ENCODE data around the gene DPYD. TPM values are rescaled to one million over a fixed set of nuclear protein-coding genes. Genes with fewer than 3 reads are reported as not detected.

DPYD gene
- total and polyA plus RNA-seq, 4 donors, result 16.2 to 51.3 (median 29.1) TPM

DNA sequence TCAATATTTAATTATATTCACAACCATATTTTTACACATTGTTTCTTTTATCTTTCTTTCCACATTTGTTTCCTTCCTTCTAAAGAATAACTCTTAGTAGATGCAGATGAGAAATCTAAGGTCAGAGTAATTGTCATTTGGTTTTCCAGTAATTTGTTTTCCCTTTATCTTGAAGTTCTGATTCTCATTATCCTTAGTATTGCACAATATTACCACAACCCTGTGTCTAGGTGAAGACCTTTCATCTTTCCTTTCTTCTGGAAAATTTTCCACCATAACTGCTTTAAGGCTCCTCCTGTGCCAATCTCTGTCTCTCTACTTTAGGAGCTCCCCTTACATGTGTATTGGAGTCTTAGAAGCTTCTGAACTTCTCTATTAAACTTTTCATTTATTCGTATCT is 209.0 kb downstream of the DPYD start:
- Histone ChIP-seq H3K4me3 (ENCODE audit: low read length in 2 of 2) (no peak overlapping the region), H3K9me3 (ENCODE audit: control insufficient read depth, low read length) (no peaks in the 10 kb centered on the region), H3K27me3 (ENCODE audit: control insufficient read depth in 1 of 2, insufficient read depth in 2 of 2, low read length in 1 of 2) (no peaks in the 10 kb centered on the region), H3K4me1 (ENCODE audit: control insufficient read depth in 1 of 2, insufficient read depth in 2 of 2, low read length in 2 of 2) (no peaks in the 10 kb centered on the region), H3K27ac (ENCODE audit: low read depth in 1 of 2, low read length in 2 of 2) (no peak overlapping the region), H3K36me3 (ENCODE audit: control insufficient read depth in 1 of 2, insufficient read depth in 2 of 2, low read length in 1 of 2) (no peaks in the 10 kb centered on the region)
- 95 to 98% methylated on average over 1 of the region's 1 CpG for whole genome bisulfite sequencing, 2 donors
- DNase-seq (no peak), ATAC-seq (ENCODE audit: low FRiP score) (no peak)
- intact Hi-C loops (cut with DNase I), result no loop called here

DNA sequence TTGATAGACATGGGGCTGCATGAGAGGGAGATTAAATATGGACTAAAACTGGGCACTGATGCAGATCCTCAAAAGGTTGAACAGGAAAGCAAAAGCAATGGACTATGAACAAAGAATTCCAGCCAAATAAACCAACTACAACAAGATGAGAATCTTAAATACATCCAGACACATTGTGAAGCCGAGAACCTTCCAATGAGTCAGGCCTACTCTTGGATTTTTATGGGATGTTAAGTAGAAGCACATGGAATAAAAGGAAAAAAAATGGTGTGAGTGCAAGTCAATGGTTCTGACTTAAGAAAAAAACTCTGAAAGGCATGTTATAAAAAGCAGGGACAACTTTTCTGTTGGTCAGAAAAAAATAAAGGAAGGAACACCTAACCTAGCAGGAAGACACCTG is 227.2 kb downstream of the DPYD start:
- no peaks in the 10 kb centered on the region for H3K27me3 ChIP-seq (ENCODE audit: control insufficient read depth in 1 of 2, insufficient read depth in 2 of 2, low read length in 1 of 2)
- H3K27ac ChIP-seq (ENCODE audit: low read depth in 1 of 2, low read length in 2 of 2), result no peak overlapping the region
- H3K9me3 ChIP-seq (ENCODE audit: control insufficient read depth, low read length), result no peaks in the 10 kb centered on the region
- no peaks in the 10 kb centered on the region for H3K4me1 ChIP-seq (ENCODE audit: control insufficient read depth in 1 of 2, insufficient read depth in 2 of 2, low read length in 2 of 2)
- H3K36me3 ChIP-seq (ENCODE audit: control insufficient read depth in 1 of 2, insufficient read depth in 2 of 2, low read length in 1 of 2), result no peaks in the 10 kb centered on the region
- no peak for DNase-seq
- WGBS, 2 donors, result 83 to 90% methylated on average over 1 of the region's 1 CpG
- H3K4me3 ChIP-seq (ENCODE audit: low read length in 2 of 2), result no peak overlapping the region
- ATAC-seq (ENCODE audit: low FRiP score), result no peak
- intact Hi-C loops (cut with DNase I), result no loop called here

DNA sequence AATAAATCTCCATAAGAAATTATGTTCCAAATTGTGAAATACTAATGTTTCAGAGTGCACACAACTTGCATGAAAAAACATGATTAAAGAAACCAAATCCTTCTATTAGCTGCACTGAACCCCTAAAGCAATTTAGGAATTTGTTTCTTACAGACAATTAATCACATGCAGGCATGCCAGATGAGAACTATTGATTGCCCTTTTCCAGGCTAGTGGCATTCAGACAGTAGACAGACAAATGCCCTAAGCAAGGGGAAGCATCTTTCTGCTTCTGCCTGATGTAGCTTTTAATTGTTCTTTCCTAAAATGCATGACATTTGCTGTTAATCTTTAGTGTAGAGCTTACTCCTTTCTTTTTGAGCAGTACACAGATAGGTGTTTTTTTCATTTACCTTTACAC is 229.5 kb downstream of the DPYD start:
- no peaks in the 10 kb centered on the region for H3K36me3 ChIP-seq (ENCODE audit: control insufficient read depth in 1 of 2, insufficient read depth in 2 of 2, low read length in 1 of 2)
- ATAC-seq (ENCODE audit: low FRiP score), result no peak
- no peaks in the 10 kb centered on the region for H3K4me1 ChIP-seq (ENCODE audit: control insufficient read depth in 1 of 2, insufficient read depth in 2 of 2, low read length in 2 of 2)
- no peak for DNase-seq
- H3K4me3 ChIP-seq (ENCODE audit: low read length in 2 of 2), result no peak overlapping the region
- no peak overlapping the region for H3K27ac ChIP-seq (ENCODE audit: low read depth in 1 of 2, low read length in 2 of 2)
- H3K27me3 ChIP-seq (ENCODE audit: control insufficient read depth in 1 of 2, insufficient read depth in 2 of 2, low read length in 1 of 2), result no peaks in the 10 kb centered on the region
- no peaks in the 10 kb centered on the region for H3K9me3 ChIP-seq (ENCODE audit: control insufficient read depth, low read length)
- intact Hi-C loops (cut with DNase I), result no loop called here

DNA sequence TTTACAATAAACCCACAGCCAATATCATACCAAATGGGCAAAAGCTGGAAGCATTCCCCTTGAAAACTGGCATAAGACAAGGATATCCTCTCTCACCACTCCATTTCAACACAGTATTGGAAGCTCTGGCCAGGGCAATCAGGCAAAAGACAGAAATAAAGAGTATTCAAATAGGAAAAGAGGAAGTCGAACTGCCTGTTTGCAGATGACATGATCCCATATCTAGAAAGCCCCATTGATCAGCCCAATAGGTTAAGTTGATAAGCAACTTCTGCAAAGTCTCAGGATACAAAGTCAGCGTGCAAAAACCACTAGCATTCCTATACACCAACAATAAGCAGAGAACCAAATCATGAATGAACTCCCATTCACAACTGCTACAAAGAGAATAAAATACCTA is 235.5 kb downstream of the DPYD start:
- DNase-seq, result no peak
- no peak for ATAC-seq (ENCODE audit: low FRiP score)
- intact Hi-C loops (cut with DNase I), result no loop called here
- Histone ChIP-seq H3K27me3 (ENCODE audit: control insufficient read depth in 1 of 2, insufficient read depth in 2 of 2, low read length in 1 of 2) (no peaks in the 10 kb centered on the region), H3K4me1 (ENCODE audit: control insufficient read depth in 1 of 2, insufficient read depth in 2 of 2, low read length in 2 of 2) (no peaks in the 10 kb centered on the region), H3K4me3 (ENCODE audit: low read length in 2 of 2) (no peak overlapping the region), H3K36me3 (ENCODE audit: control insufficient read depth in 1 of 2, insufficient read depth in 2 of 2, low read length in 1 of 2) (no peaks in the 10 kb centered on the region), H3K27ac (ENCODE audit: low read depth in 1 of 2, low read length in 2 of 2) (no peak overlapping the region), H3K9me3 (ENCODE audit: control insufficient read depth, low read length) (no peaks in the 10 kb centered on the region)
- 88 to 90% methylated on average over 2 of the region's 2 CpGs for WGBS, 2 donors

DNA sequence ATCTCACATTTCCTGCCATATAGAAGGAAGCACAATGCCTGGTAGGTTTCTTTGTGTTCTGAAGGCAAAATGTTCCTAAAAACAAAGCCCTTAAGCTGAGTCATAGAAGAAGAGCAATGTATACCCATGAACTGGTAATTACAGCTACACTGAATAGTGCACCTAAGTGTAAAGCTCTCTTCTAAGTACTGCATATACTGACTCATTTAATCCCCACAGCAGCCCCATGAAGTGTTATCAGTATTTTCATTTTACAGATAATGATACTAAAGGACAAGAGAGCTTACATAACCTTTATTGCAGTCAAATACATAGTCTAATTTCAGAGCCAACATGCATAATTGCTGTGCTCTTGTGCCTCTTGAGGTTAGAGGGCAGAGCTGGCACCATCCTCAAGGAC is 239.9 kb downstream of the DPYD start:
- intact Hi-C loops (cut with DNase I), result no loop called here
- no peak for DNase-seq
- no peaks in the 10 kb centered on the region for H3K36me3 ChIP-seq (ENCODE audit: control insufficient read depth in 1 of 2, insufficient read depth in 2 of 2, low read length in 1 of 2)
- H3K9me3 ChIP-seq (ENCODE audit: control insufficient read depth, low read length), result no peaks in the 10 kb centered on the region
- H3K27ac ChIP-seq (ENCODE audit: low read depth in 1 of 2, low read length in 2 of 2), result no peak overlapping the region
- H3K27me3 ChIP-seq (ENCODE audit: control insufficient read depth in 1 of 2, insufficient read depth in 2 of 2, low read length in 1 of 2), result no peaks in the 10 kb centered on the region
- no peak for ATAC-seq (ENCODE audit: low FRiP score)
- no peak overlapping the region for H3K4me3 ChIP-seq (ENCODE audit: low read length in 2 of 2)
- H3K4me1 ChIP-seq (ENCODE audit: control insufficient read depth in 1 of 2, insufficient read depth in 2 of 2, low read length in 2 of 2), result no peaks in the 10 kb centered on the region

DNA sequence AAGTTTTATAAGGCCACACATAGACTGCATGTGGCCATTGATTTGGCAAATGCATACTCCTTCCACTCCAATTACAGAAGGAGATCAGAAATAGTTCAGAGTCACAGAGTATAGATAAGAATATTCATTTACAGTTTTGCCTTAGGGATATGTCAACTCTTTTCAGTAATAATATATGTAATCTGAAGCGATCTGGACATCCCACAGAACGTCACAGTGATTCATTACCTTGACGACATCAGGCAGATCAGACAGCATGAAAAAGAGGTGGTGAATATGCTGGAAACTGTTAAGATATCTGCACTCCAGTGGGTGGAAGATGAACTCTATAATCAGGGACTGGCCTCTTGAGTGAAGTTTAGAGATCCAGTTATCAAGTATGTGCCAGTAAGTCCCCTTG is 240.4 kb downstream of the DPYD start:
- intact Hi-C loops (cut with DNase I), result no loop called here
- 44 to 65% methylated on average over 3 of the region's 3 CpGs for WGBS, 2 donors
- no peak for ATAC-seq (ENCODE audit: low FRiP score)
- Histone ChIP-seq H3K36me3 (ENCODE audit: control insufficient read depth in 1 of 2, insufficient read depth in 2 of 2, low read length in 1 of 2) (no peaks in the 10 kb centered on the region), H3K4me1 (ENCODE audit: control insufficient read depth in 1 of 2, insufficient read depth in 2 of 2, low read length in 2 of 2) (no peaks in the 10 kb centered on the region), H3K4me3 (ENCODE audit: low read length in 2 of 2) (no peak overlapping the region), H3K9me3 (ENCODE audit: control insufficient read depth, low read length) (no peaks in the 10 kb centered on the region), H3K27ac (ENCODE audit: low read depth in 1 of 2, low read length in 2 of 2) (no peak overlapping the region), H3K27me3 (ENCODE audit: control insufficient read depth in 1 of 2, insufficient read depth in 2 of 2, low read length in 1 of 2) (no peaks in the 10 kb centered on the region)
- no peak for DNase-seq

DNA sequence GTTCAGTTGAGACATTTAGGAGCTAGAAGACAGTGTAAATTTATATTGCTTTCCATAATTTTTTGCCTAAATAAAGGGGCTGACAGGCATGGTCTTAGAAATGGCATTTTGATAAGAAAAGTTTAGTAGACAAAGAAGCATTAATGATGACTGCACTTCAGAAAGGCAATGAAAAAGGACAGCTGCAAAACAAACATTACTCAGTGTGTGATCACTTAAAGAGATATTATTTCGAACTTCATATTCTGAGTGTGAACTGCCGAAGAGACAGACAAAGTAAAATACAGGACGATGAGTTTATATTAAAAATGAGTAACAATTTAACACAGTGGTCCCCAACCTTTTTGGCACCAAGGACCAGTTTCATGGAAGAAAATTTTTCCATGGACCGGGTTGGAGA is 243.1 kb downstream of the DPYD start:
- DNase-seq (no peak), ATAC-seq (ENCODE audit: low FRiP score) (no peak)
- H3K27me3 ChIP-seq (ENCODE audit: control insufficient read depth in 1 of 2, insufficient read depth in 2 of 2, low read length in 1 of 2), result no peaks in the 10 kb centered on the region
- intact Hi-C loops (cut with DNase I), result no loop called here
- no peaks in the 10 kb centered on the region for H3K4me1 ChIP-seq (ENCODE audit: control insufficient read depth in 1 of 2, insufficient read depth in 2 of 2, low read length in 2 of 2)
- 81 to 83% methylated on average over 4 of the region's 4 CpGs for WGBS, 2 donors
- no peaks in the 10 kb centered on the region for H3K36me3 ChIP-seq (ENCODE audit: control insufficient read depth in 1 of 2, insufficient read depth in 2 of 2, low read length in 1 of 2)
- H3K9me3 ChIP-seq (ENCODE audit: control insufficient read depth, low read length), result no peaks in the 10 kb centered on the region
- H3K4me3 ChIP-seq (ENCODE audit: low read length in 2 of 2), result no peak overlapping the region
- no peak overlapping the region for H3K27ac ChIP-seq (ENCODE audit: low read depth in 1 of 2, low read length in 2 of 2)

DNA sequence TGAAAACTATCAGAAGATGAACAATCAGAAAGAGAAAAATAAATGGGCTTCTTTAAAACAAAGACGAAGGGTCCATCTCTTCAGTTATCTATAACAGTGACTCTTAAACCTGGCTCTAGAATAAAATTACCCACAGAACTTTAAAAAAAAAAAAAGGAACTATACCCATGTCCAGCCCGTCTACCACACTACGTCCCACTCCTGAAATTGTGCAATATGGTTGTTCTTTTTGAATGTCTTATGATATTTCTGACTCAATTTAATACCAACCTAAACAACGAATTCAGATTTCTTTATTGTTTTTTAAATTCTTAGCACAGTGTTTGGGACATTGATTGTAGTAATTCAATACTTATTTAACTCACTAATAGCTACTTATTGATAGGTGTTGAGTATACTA is 246.3 kb downstream of the DPYD start:
- no peak for DNase-seq
- 86% methylated on average over 4 of the region's 4 CpGs for WGBS, 2 donors

DNA sequence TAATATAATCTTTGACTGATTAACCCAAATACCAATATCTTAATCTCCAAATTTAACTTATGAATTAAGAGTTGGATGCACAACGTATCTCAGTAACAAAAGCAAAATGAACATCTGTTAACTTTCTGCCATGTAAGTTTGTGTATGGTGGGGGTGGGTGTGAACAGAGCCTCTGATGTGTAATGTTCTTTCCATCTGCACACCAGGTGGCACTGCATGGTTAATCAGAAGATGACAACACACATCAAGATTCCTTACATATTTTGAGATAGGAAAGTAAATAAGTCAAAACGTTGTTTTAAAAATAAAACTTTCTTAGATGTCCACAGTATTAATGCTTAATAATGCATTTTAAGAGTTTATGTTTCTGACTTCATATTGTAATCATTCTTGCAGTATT is 251.9 kb downstream of the DPYD start:
- WGBS, 2 donors, result 6 to 16% methylated on average over 2 of the region's 2 CpGs
- ATAC-seq (ENCODE audit: low FRiP score), result no peak
- H3K4me3 ChIP-seq (ENCODE audit: low read length in 2 of 2), result no peak overlapping the region
- no peaks in the 10 kb centered on the region for H3K9me3 ChIP-seq (ENCODE audit: control insufficient read depth, low read length)
- H3K27ac ChIP-seq (ENCODE audit: low read depth in 1 of 2, low read length in 2 of 2), result no peak overlapping the region
- intact Hi-C loops (cut with DNase I), result no loop called here
- no peaks in the 10 kb centered on the region for H3K27me3 ChIP-seq (ENCODE audit: control insufficient read depth in 1 of 2, insufficient read depth in 2 of 2, low read length in 1 of 2)
- DNase-seq, result no peak
- no peaks in the 10 kb centered on the region for H3K36me3 ChIP-seq (ENCODE audit: control insufficient read depth in 1 of 2, insufficient read depth in 2 of 2, low read length in 1 of 2)
- no peaks in the 10 kb centered on the region for H3K4me1 ChIP-seq (ENCODE audit: control insufficient read depth in 1 of 2, insufficient read depth in 2 of 2, low read length in 2 of 2)

More for the DNA sequence above, 246.3 kb downstream of the DPYD start:
- Histone ChIP-seq H3K4me3 (ENCODE audit: low read length in 2 of 2) (no peak overlapping the region), H3K27me3 (ENCODE audit: control insufficient read depth in 1 of 2, insufficient read depth in 2 of 2, low read length in 1 of 2) (no peaks in the 10 kb centered on the region), H3K27ac (ENCODE audit: low read depth in 1 of 2, low read length in 2 of 2) (no peak overlapping the region), H3K36me3 (ENCODE audit: control insufficient read depth in 1 of 2, insufficient read depth in 2 of 2, low read length in 1 of 2) (no peaks in the 10 kb centered on the region), H3K9me3 (ENCODE audit: control insufficient read depth, low read length) (no peaks in the 10 kb centered on the region), H3K4me1 (ENCODE audit: control insufficient read depth in 1 of 2, insufficient read depth in 2 of 2, low read length in 2 of 2) (no peaks in the 10 kb centered on the region)
- intact Hi-C loops (cut with DNase I), result no loop called here
- ATAC-seq (ENCODE audit: low FRiP score), result no peak
